GM12878 (cell line): ENCODE data around the gene RGPD5. TPM values are rescaled to one million over a fixed set of nuclear protein-coding genes. Genes with fewer than 3 reads are reported as not detected.
"Not testable (repeated sequence)": the region's sequence is repeated elsewhere in the genome, so short reads cannot be mapped to it uniquely, and the experiment has no call there.

Experiments used
- ATAC-seq: fragments of 200-7000 bp; cut with Tn5 transposase; 3 replicates; pipeline ENCODE4 v1.9.1; 2020; ENCODE audit warnings: mild to moderate bottlenecking, moderate library complexity
- BruUV-seq: library from RNA; stranded (reverse); fragments of 400-500 nt; replicated peaks from 2 replicates; lab custom pipeline; 2021; lab: Mats Ljungman, UMichigan
- CTCF ChIA-PET: fragments of 300-600 bp; sonication (Branson Sonifier 250); formaldehyde crosslinking; extraction: SDS; loops from one replicate; lab custom pipeline; 2021; ENCODE audit warnings: inconsistent platforms; lab: Yijun Ruan, JAX
- POLR2A ChIA-PET: fragments of 350-600 bp; formaldehyde crosslinking; extraction: SDS; loops from one replicate; lab custom pipeline; 2021; ENCODE audit warnings: inconsistent platforms; lab: Charles Lee
- RAD21 ChIA-PET: fragments of 300-600 bp; sonication (Branson Sonifier 250); formaldehyde crosslinking; loops from one replicate; lab custom pipeline; 2023; ENCODE audit warnings: antibody characterized with exemption; ENCODE audit not compliant: unreplicated experiment; lab: Charles Lee
- SMC1A ChIA-PET: fragments of 300-600 bp; sonication (Branson Sonifier 250); formaldehyde crosslinking; loops from one replicate; lab custom pipeline; 2023; ENCODE audit not compliant: unreplicated experiment, uncharacterized antibody; lab: Charles Lee
- DNase-seq: peaks from one replicate; pipeline ENCODE4 v3.0.0-alpha.2; 2011; ENCODE audit warnings: low read depth, low spot score
- FAIRE-seq: peaks from 3 replicates; lab custom pipeline; 2011; peaks lifted over from hg19 to GRCh38; lab: Jason Lieb, UNC
- H2AFZ ChIP-seq: 2 replicates; pipeline ENCODE4 v1.6.0; 2011; ENCODE audit warnings: low read depth, low read length, control low read depth; ENCODE audit not compliant: control insufficient read depth
- H3K27ac ChIP-seq: 2 replicates; pipeline ENCODE4 v1.5.1; 2011; ENCODE audit warnings: control low read depth; ENCODE audit not compliant: control insufficient read depth, insufficient read depth
- H3K27me3 ChIP-seq, 2 experiments: replicated peaks in 1 of 2; 2 replicates each; pipeline versions ENCODE4 v1.6.0 to v1.6.1; 2011; ENCODE audit warnings: low read length in 1 of 2; ENCODE audit not compliant: control insufficient read depth in 2 of 2, insufficient read depth in 2 of 2
- H3K36me3 ChIP-seq, 2 experiments: 2 replicates each; pipeline ENCODE4 v1.5.1; 2011; ENCODE audit warnings: low read length in 1 of 2; ENCODE audit not compliant: control insufficient read depth in 2 of 2, insufficient read depth in 2 of 2
- H3K4me1 ChIP-seq: 2 replicates; pipeline ENCODE4 v1.6.1; 2011; ENCODE audit warnings: mild to moderate bottlenecking, low read length, moderate library complexity, mixed read lengths; ENCODE audit not compliant: control insufficient read depth, insufficient read depth
- H3K4me2 ChIP-seq: 2 replicates; pipeline ENCODE4 v1.6.0; 2011; ENCODE audit warnings: control low read depth; ENCODE audit not compliant: control insufficient read depth, insufficient read depth
- H3K4me3 ChIP-seq: fragments of 200-600 bp; sonication (generic); 2 replicates; pipeline ENCODE4 v1.5.1; 2016
- H3K79me2 ChIP-seq: 2 replicates; pipeline ENCODE4 v1.6.0; 2011; ENCODE audit warnings: low read length; ENCODE audit not compliant: control insufficient read depth, insufficient read depth
- H3K9ac ChIP-seq: 2 replicates; pipeline ENCODE4 v1.8.0; 2011; ENCODE audit warnings: low read length, control low read depth, mixed read lengths; ENCODE audit not compliant: control insufficient read depth, insufficient read depth
- H3K9me3 ChIP-seq: replicated peaks from 3 replicates; pipeline ENCODE4 v1.5.1; 2011; ENCODE audit warnings: mild to moderate bottlenecking, low read length; ENCODE audit not compliant: control insufficient read depth, insufficient read depth
- H4K20me1 ChIP-seq: 2 replicates; pipeline ENCODE4 v1.6.0; 2011; ENCODE audit not compliant: control insufficient read depth, insufficient read depth
- WGBS: methylation state at CpG from one replicate; pipeline ENCODE4 v1.1.6; 2016; ENCODE audit warnings: low lambda C conversion rate; ENCODE audit not compliant: insufficient replicate concordance, insufficient coverage; ENCODE audit errors: missing lambda C conversion rate; 5-methylcytosine and 5-hydroxymethylcytosine counted together
- in situ Hi-C: fragments of 300-500 bp; cut with MboI; formaldehyde crosslinking; loops from 9 replicates; pipeline ENCODE4 v1.14.3; 2018; ENCODE audit warnings: mixed read lengths
- intact Hi-C: fragments of 100-400 bp; cut with micrococcal nuclease; formaldehyde crosslinking; loops from one replicate; pipeline ENCODE4 v1.14.2; 2022; ENCODE audit not compliant: unreplicated experiment
- polyA plus RNA-seq, 11 experiments: library from polyadenylated mRNA; depleted of rRNA in 4 of 11; unstranded in 6 of 11; stranded (reverse) in 5 of 11; fragments of >200 nt; fragmentation: Nextera tagmentation in 4 of 11; fragmentation: Illumina TruSeq in 1 of 11; extraction: Ambion mirVana in 4 of 11; extraction: Trizol in 1 of 11; gene quantifications; 1 replicate in 1 of 11; 2 replicates in 10 of 11; pipeline versions ENCODE4 v1.2.1 to v1.2.3, GENCODE V29; 2011 to 2016; ENCODE audit warnings: inconsistent platforms in 2 of 11, missing spikeins in 2 of 11, low read depth in 1 of 11
- total RNA-seq, 4 experiments: library from RNA; depleted of rRNA in 3 of 4; stranded (reverse); fragments of >200 nt in 3 of 4; fragmentation: Illumina TruSeq in 1 of 4; extraction: Trizol in 1 of 4; gene quantifications; 2 replicates each; pipeline versions ENCODE4 v1.2.1 to v1.2.3, GENCODE V29; 2013 to 2021

The RGPD5 gene
- total and polyA plus RNA-seq, 10 of the 15 experiments (the other 5 are each of a cell fraction or from before 2014, with no cell fraction given), result 0.13 to 9.6 (median 3.7) TPM

- H3K9me3 ChIP-seq, POLR2A ChIA-PET, RAD21 ChIA-PET, intact Hi-C loops, H3K36me3 ChIP-seq, FAIRE-seq, DNase-seq, H3K4me1 ChIP-seq, H2AFZ ChIP-seq, H3K27me3 ChIP-seq, CTCF ChIA-PET, H3K27ac ChIP-seq, H3K79me2 ChIP-seq, BruUV-seq, SMC1A ChIA-PET, H3K4me2 ChIP-seq, H4K20me1 ChIP-seq, H3K9ac ChIP-seq, in situ Hi-C loops, H3K4me3 ChIP-seq: not testable (repeated sequence)
- 37% methylated on average over 6 of the region's 8 CpGs for WGBS
- peak; percentile 48 for ATAC-seq
Measured at GRCh38 chr2:109766886-109767578, 27.1 kb upstream of the RGPD5 start.

DNA sequence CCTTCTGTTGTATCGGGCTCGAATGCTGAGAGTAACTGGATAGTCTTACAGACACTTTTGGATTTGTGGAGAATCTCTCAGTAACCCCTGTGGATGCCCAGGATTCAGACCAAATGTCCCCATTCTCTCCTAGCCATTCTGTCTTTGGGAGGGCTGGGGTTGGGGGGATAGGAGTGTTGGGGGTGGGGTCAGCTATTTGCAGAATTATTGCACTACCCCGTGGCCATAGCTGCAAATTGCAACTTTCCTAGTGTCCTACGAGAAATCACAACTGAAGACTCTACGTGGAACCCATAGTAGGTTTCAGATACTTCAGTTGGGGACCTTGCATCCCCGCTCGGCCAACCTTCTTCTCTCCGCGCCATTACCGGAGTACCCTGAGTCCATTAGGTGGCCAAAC is 25.2 kb upstream of the RGPD5 start:
- H3K27ac ChIP-seq, in situ Hi-C loops, POLR2A ChIA-PET, H3K4me1 ChIP-seq, BruUV-seq, H3K4me3 ChIP-seq, H3K36me3 ChIP-seq, H3K4me2 ChIP-seq, DNase-seq, FAIRE-seq, H4K20me1 ChIP-seq, CTCF ChIA-PET, H2AFZ ChIP-seq, SMC1A ChIA-PET, H3K9me3 ChIP-seq, RAD21 ChIA-PET, intact Hi-C loops, H3K79me2 ChIP-seq, H3K9ac ChIP-seq, H3K27me3 ChIP-seq: not testable (repeated sequence)
- WGBS, result 94% methylated on average over 5 of the region's 10 CpGs
- peak; percentile 57 for ATAC-seq

- CTCF ChIA-PET, H3K9me3 ChIP-seq, intact Hi-C loops, H3K4me1 ChIP-seq, H3K79me2 ChIP-seq, in situ Hi-C loops, H3K9ac ChIP-seq, H3K4me3 ChIP-seq, FAIRE-seq, H4K20me1 ChIP-seq, BruUV-seq, H2AFZ ChIP-seq, H3K27me3 ChIP-seq, H3K4me2 ChIP-seq, H3K27ac ChIP-seq, H3K36me3 ChIP-seq, DNase-seq, RAD21 ChIA-PET, ATAC-seq, POLR2A ChIA-PET, SMC1A ChIA-PET: not testable (repeated sequence)
- no CpG with 5 or more reads among the region's 2 CpGs for WGBS
Measured at GRCh38 chr2:109779118-109779517, 15.0 kb upstream of the RGPD5 start.

- DNase-seq, BruUV-seq, H3K27me3 ChIP-seq, H3K9ac ChIP-seq, intact Hi-C loops, H2AFZ ChIP-seq, FAIRE-seq, H3K4me2 ChIP-seq, ATAC-seq, in situ Hi-C loops, H3K4me3 ChIP-seq, H4K20me1 ChIP-seq, RAD21 ChIA-PET, H3K9me3 ChIP-seq, POLR2A ChIA-PET, H3K79me2 ChIP-seq, H3K27ac ChIP-seq, H3K36me3 ChIP-seq, CTCF ChIA-PET, H3K4me1 ChIP-seq, SMC1A ChIA-PET: not testable (repeated sequence)
- WGBS, result no CpG with 5 or more reads among the region's 15 CpGs
Measured at GRCh38 chr2:109781147-109781816, 12.8 kb upstream of the RGPD5 start.
